GM12878 (cell line): Measurements from ENCODE around the gene NKIRAS1. TPM values are rescaled to one million over a fixed set of nuclear protein-coding genes. Genes with fewer than 3 reads are reported as not detected.

Experiments used
- ATAC-seq: fragments of 200-7000 bp; cut with Tn5 transposase; 3 replicates; pipeline ENCODE4 v1.9.1; 2020; ENCODE audit warnings: mild to moderate bottlenecking, moderate library complexity
- BruUV-seq: library from RNA; stranded (reverse); fragments of 400-500 nt; replicated peaks from 2 replicates; lab custom pipeline; 2021; lab: Mats Ljungman, UMichigan
- CTCF ChIA-PET: fragments of 300-600 bp; sonication (Branson Sonifier 250); formaldehyde crosslinking; extraction: SDS; loops from one replicate; lab custom pipeline; 2021; ENCODE audit warnings: inconsistent platforms; lab: Yijun Ruan, JAX
- POLR2A ChIA-PET: fragments of 350-600 bp; formaldehyde crosslinking; extraction: SDS; loops from one replicate; lab custom pipeline; 2021; ENCODE audit warnings: inconsistent platforms; lab: Charles Lee
- RAD21 ChIA-PET: fragments of 300-600 bp; sonication (Branson Sonifier 250); formaldehyde crosslinking; loops from one replicate; lab custom pipeline; 2023; ENCODE audit warnings: antibody characterized with exemption; ENCODE audit not compliant: unreplicated experiment; lab: Charles Lee
- SMC1A ChIA-PET: fragments of 300-600 bp; sonication (Branson Sonifier 250); formaldehyde crosslinking; loops from one replicate; lab custom pipeline; 2023; ENCODE audit not compliant: unreplicated experiment, uncharacterized antibody; lab: Charles Lee
- DNase-seq: peaks from one replicate; pipeline ENCODE4 v3.0.0-alpha.2; 2011; ENCODE audit warnings: low read depth, low spot score
- FAIRE-seq: peaks from 3 replicates; lab custom pipeline; 2011; peaks lifted over from hg19 to GRCh38; lab: Jason Lieb, UNC
- H2AFZ ChIP-seq: 2 replicates; pipeline ENCODE4 v1.6.0; 2011; ENCODE audit warnings: low read depth, low read length, control low read depth; ENCODE audit not compliant: control insufficient read depth
- H3K27ac ChIP-seq: 2 replicates; pipeline ENCODE4 v1.5.1; 2011; ENCODE audit warnings: control low read depth; ENCODE audit not compliant: control insufficient read depth, insufficient read depth
- H3K27me3 ChIP-seq, 2 experiments: replicated peaks in 1 of 2; 2 replicates each; pipeline versions ENCODE4 v1.6.0 to v1.6.1; 2011; ENCODE audit warnings: low read length in 1 of 2; ENCODE audit not compliant: control insufficient read depth in 2 of 2, insufficient read depth in 2 of 2
- H3K36me3 ChIP-seq, 2 experiments: 2 replicates each; pipeline ENCODE4 v1.5.1; 2011; ENCODE audit warnings: low read length in 1 of 2; ENCODE audit not compliant: control insufficient read depth in 2 of 2, insufficient read depth in 2 of 2
- H3K4me1 ChIP-seq: 2 replicates; pipeline ENCODE4 v1.6.1; 2011; ENCODE audit warnings: mild to moderate bottlenecking, low read length, moderate library complexity, mixed read lengths; ENCODE audit not compliant: control insufficient read depth, insufficient read depth
- H3K4me2 ChIP-seq: 2 replicates; pipeline ENCODE4 v1.6.0; 2011; ENCODE audit warnings: control low read depth; ENCODE audit not compliant: control insufficient read depth, insufficient read depth
- H3K4me3 ChIP-seq: fragments of 200-600 bp; sonication (generic); 2 replicates; pipeline ENCODE4 v1.5.1; 2016
- H3K79me2 ChIP-seq: 2 replicates; pipeline ENCODE4 v1.6.0; 2011; ENCODE audit warnings: low read length; ENCODE audit not compliant: control insufficient read depth, insufficient read depth
- H3K9ac ChIP-seq: 2 replicates; pipeline ENCODE4 v1.8.0; 2011; ENCODE audit warnings: low read length, control low read depth, mixed read lengths; ENCODE audit not compliant: control insufficient read depth, insufficient read depth
- H3K9me3 ChIP-seq: replicated peaks from 3 replicates; pipeline ENCODE4 v1.5.1; 2011; ENCODE audit warnings: mild to moderate bottlenecking, low read length; ENCODE audit not compliant: control insufficient read depth, insufficient read depth
- H4K20me1 ChIP-seq: 2 replicates; pipeline ENCODE4 v1.6.0; 2011; ENCODE audit not compliant: control insufficient read depth, insufficient read depth
- BACH1 ChIP-seq: fragments of 450-650 bp; IDR thresholded peaks from 2 replicates; pipeline ENCODE4 v1.6.1; 2017; ENCODE audit warnings: mild to moderate bottlenecking, borderline replicate concordance
- FOXM1 ChIP-seq: IDR thresholded peaks from 2 replicates; pipeline ENCODE4 v1.6.1; 2012; ENCODE audit warnings: low read depth, mild to moderate bottlenecking, inconsistent platforms, low read length, moderate library complexity
- MEF2B ChIP-seq: fragments of 450-650 bp; IDR thresholded peaks from 2 replicates; pipeline ENCODE4 v1.6.1; 2018; ENCODE audit warnings: mild to moderate bottlenecking, moderate library complexity; ENCODE audit not compliant: partially characterized antibody, poor library complexity, severe bottlenecking
- MTA3 ChIP-seq: IDR thresholded peaks from 2 replicates; pipeline ENCODE4 v1.6.1; 2012; ENCODE audit warnings: low read length, inconsistent platforms, borderline replicate concordance
- PML ChIP-seq: IDR thresholded peaks from 2 replicates; pipeline ENCODE4 v1.6.1; 2012; ENCODE audit warnings: low read length, inconsistent platforms
- POLR2AphosphoS2 ChIP-seq: IDR thresholded peaks from 2 replicates; pipeline ENCODE4 v1.6.1; 2011; ENCODE audit warnings: low read depth, mild to moderate bottlenecking, low read length, improper control_type of control experiment, moderate library complexity
- POLR2AphosphoS5 ChIP-seq: IDR thresholded peaks from 2 replicates; pipeline ENCODE4 v1.6.1; 2011; ENCODE audit warnings: mild to moderate bottlenecking, low read length, inconsistent platforms
- POU2F2 ChIP-seq: IDR thresholded peaks from 3 replicates; pipeline ENCODE4 v1.6.1; 2011; ENCODE audit warnings: low read depth, mild to moderate bottlenecking, low read length, borderline replicate concordance
- SUPT20H ChIP-seq: IDR thresholded peaks from 2 replicates; pipeline ENCODE4 v1.6.1; 2011; ENCODE audit warnings: low read depth, mild to moderate bottlenecking, low read length, moderate library complexity, borderline replicate concordance; ENCODE audit not compliant: control insufficient read depth
- WRNIP1 ChIP-seq: IDR thresholded peaks from 2 replicates; pipeline ENCODE4 v1.6.1; 2011; ENCODE audit warnings: low read depth, low read length, improper control_type of control experiment, borderline replicate concordance
- WGBS: methylation state at CpG from one replicate; pipeline ENCODE4 v1.1.6; 2016; ENCODE audit warnings: low lambda C conversion rate; ENCODE audit not compliant: insufficient replicate concordance, insufficient coverage; ENCODE audit errors: missing lambda C conversion rate; 5-methylcytosine and 5-hydroxymethylcytosine counted together
- in situ Hi-C: fragments of 300-500 bp; cut with MboI; formaldehyde crosslinking; loops from 9 replicates; pipeline ENCODE4 v1.14.3; 2018; ENCODE audit warnings: mixed read lengths
- intact Hi-C: fragments of 100-400 bp; cut with micrococcal nuclease; formaldehyde crosslinking; loops from one replicate; pipeline ENCODE4 v1.14.2; 2022; ENCODE audit not compliant: unreplicated experiment
- polyA plus RNA-seq, 11 experiments: library from polyadenylated mRNA; depleted of rRNA in 4 of 11; unstranded in 6 of 11; stranded (reverse) in 5 of 11; fragments of >200 nt; fragmentation: Nextera tagmentation in 4 of 11; fragmentation: Illumina TruSeq in 1 of 11; extraction: Ambion mirVana in 4 of 11; extraction: Trizol in 1 of 11; gene quantifications; 1 replicate in 1 of 11; 2 replicates in 10 of 11; pipeline versions ENCODE4 v1.2.1 to v1.2.3, GENCODE V29; 2011 to 2016; ENCODE audit warnings: inconsistent platforms in 2 of 11, missing spikeins in 2 of 11, low read depth in 1 of 11
- total RNA-seq, 4 experiments: library from RNA; depleted of rRNA in 3 of 4; stranded (reverse); fragments of >200 nt in 3 of 4; fragmentation: Illumina TruSeq in 1 of 4; extraction: Trizol in 1 of 4; gene quantifications; 2 replicates each; pipeline versions ENCODE4 v1.2.1 to v1.2.3, GENCODE V29; 2013 to 2021

Gene NKIRAS1
- total and polyA plus RNA-seq, 10 of the 15 experiments (the other 5 are each of a cell fraction or from before 2014, with no cell fraction given) = 7.1 to 17.9 (median 10.9) TPM

GRCh38 chr3:23921052-23921511 is 4.3 kb upstream of the NKIRAS1 start:
- ChIA-PET SMC1A (interaction anchor here (0.6 to 1.5 kb wide), 4 partner anchors 23 to 30 kb away, joined by 3 to 4 read pairs (median 3); no protein-coding TSS in a partner anchor), POLR2A (interaction anchor here (0.6 to 0.7 kb wide), 4 partner anchors 9 to 63 kb away, joined by 3 to 4 read pairs (median 4); no protein-coding TSS in a partner anchor), RAD21 (no interaction called here), CTCF (interaction anchor here (1.6 kb wide), 1 partner anchor 9 kb away, joined by 3 read pairs; no protein-coding TSS in a partner anchor)
- Histone ChIP-seq H3K27ac (no peak overlapping the region), H3K9ac (no peak overlapping the region), H3K4me3 (no peak overlapping the region), H3K36me3 (peaks cover 0 to 28% of the 10 kb centered on the region in 2 experiments; a peak in 2 of 4 replicates), H2AFZ (no peak overlapping the region), H3K79me2 (peaks cover 34% of the 10 kb centered on the region), H3K4me2 (no peak overlapping the region), H3K4me1 (no peaks in the 10 kb centered on the region; the same call in 1 of the 2 replicates), H4K20me1 (peaks cover 5% of the 10 kb centered on the region; the same call in 1 of the 2 replicates), H3K9me3 (no peaks in the 10 kb centered on the region), H3K27me3 (no peaks in the 10 kb centered on the region)
- in situ Hi-C loops (no loop called here), intact Hi-C loops (no loop called here)
- TF ChIP-seq MTA3 = peak; percentile 53; the same call in 1 of the 2 replicates
- no peak for TF ChIP-seq MEF2B
- no peak for TF ChIP-seq WRNIP1
- 0 out of 2 replicates have a peak, but pooled peaks have one; percentile 46 for TF ChIP-seq BACH1
- peak; percentile 25; the same call in 1 of the 2 replicates for TF ChIP-seq FOXM1
- 0 out of 2 replicates have a peak, but pooled peaks have one; percentile 38 for TF ChIP-seq POLR2AphosphoS2
- peak; percentile 53; the same call in 1 of the 3 replicates for TF ChIP-seq POU2F2
- TF ChIP-seq SUPT20H = no peak
- peak; percentile 53; the same call in 1 of the 2 replicates for TF ChIP-seq PML
- peak; percentile 74 for TF ChIP-seq POLR2AphosphoS5
- no peak for DNase-seq
- ATAC-seq = no peak
- BruUV-seq = no TSS peak
- FAIRE-seq = no peak
- 83% methylated on average over 3 of the region's 3 CpGs for WGBS
